Activated CD4-positive, alpha-beta T cell treated with anti-CD3 and anti-CD28 coated beads for 36 hours (primary cell): ENCODE measurements around the gene ACSF2. TPM values are rescaled to one million over a fixed set of nuclear protein-coding genes. Genes with fewer than 3 reads are reported as not detected.

ENCODE experiments used
- ATAC-seq: fragments of 200-7000 bp; cut with Tn5 transposase; one replicate; pipeline ENCODE4 v1.10.0; 2021; ENCODE audit warnings: mild to moderate bottlenecking, moderate library complexity
- CTCF ChIA-PET: fragments of 350-600 bp; sonication (Branson Sonifier 250); formaldehyde crosslinking; loops from one replicate; lab custom pipeline; 2021; ENCODE audit warnings: antibody characterized with exemption; lab: Charles Lee
- POLR2A ChIA-PET: fragments of 350-600 bp; sonication (Branson Sonifier 250); formaldehyde crosslinking; loops from one replicate; lab custom pipeline; 2021; ENCODE audit warnings: antibody characterized with exemption, inconsistent platforms; lab: Charles Lee
- DNase-seq: peaks from one replicate; pipeline ENCODE4 v3.0.0-alpha.2; 2020
- H3K27ac Mint-ChIP-seq: one replicate; pipeline ENCODE4 v1.8.0; 2021; ENCODE audit warnings: mixed read lengths
- H3K27me3 Mint-ChIP-seq: one replicate; pipeline ENCODE4 v1.8.0; 2021; ENCODE audit warnings: mixed read lengths
- H3K36me3 Mint-ChIP-seq: one replicate; pipeline ENCODE4 v1.8.0; 2021; ENCODE audit warnings: low read depth, mixed read lengths
- H3K4me1 Mint-ChIP-seq: one replicate; pipeline ENCODE4 v1.8.0; 2021; ENCODE audit warnings: mixed read lengths
- H3K4me3 Mint-ChIP-seq: one replicate; pipeline ENCODE4 v1.8.0; 2021; ENCODE audit warnings: mild to moderate bottlenecking, moderate library complexity, mixed read lengths
- H3K9me3 Mint-ChIP-seq: one replicate; pipeline ENCODE4 v1.8.0; 2021; ENCODE audit warnings: low read depth, mixed read lengths
- intact Hi-C, 2 experiments: fragments of 100-400 bp; cut with DNase I in 1 of 2; cut with micrococcal nuclease in 1 of 2; formaldehyde crosslinking; loops; one replicate each; pipeline versions ENCODE4 v1.14.2 to v1.15.1; 2022 to 2024; cut with DNase I, micrococcal nuclease
- total RNA-seq, 2 experiments: library from RNA; stranded (reverse); gene quantifications; one replicate each; pipeline ENCODE4 v1.2.3, GENCODE V29; 2021

Gene ACSF2
- total RNA-seq, 2 experiments from 2014 or later = 15.0 to 15.7 TPM

GRCh38 chr17:50440172-50440837 lies 14.3 kb downstream of the ACSF2 start:
- ATAC-seq = no peak
- H3K36me3 Mint-ChIP-seq = no peaks in the 10 kb centered on the region
- no peaks in the 10 kb centered on the region for H3K9me3 Mint-ChIP-seq
- DNase-seq = no peak
- no peak overlapping the region for H3K27ac Mint-ChIP-seq
- ChIA-PET CTCF (no interaction called here), POLR2A (no interaction called here)
- intact Hi-C loops = no loop called here
- no peak overlapping the region for H3K4me3 Mint-ChIP-seq
- H3K27me3 Mint-ChIP-seq = no peaks in the 10 kb centered on the region
- H3K4me1 Mint-ChIP-seq = no peaks in the 10 kb centered on the region

GRCh38 chr17:50440838-50441829 lies 15.1 kb downstream of the ACSF2 start:
- H3K4me1 Mint-ChIP-seq = no peaks in the 10 kb centered on the region
- ChIA-PET POLR2A (no interaction called here), CTCF (no interaction called here)
- H3K27ac Mint-ChIP-seq = no peak overlapping the region
- no peak for DNase-seq
- H3K27me3 Mint-ChIP-seq = no peaks in the 10 kb centered on the region
- no peak for ATAC-seq
- no peaks in the 10 kb centered on the region for H3K36me3 Mint-ChIP-seq
- no peak overlapping the region for H3K4me3 Mint-ChIP-seq
- no peaks in the 10 kb centered on the region for H3K9me3 Mint-ChIP-seq
- intact Hi-C loops = no loop called here

- ChIA-PET POLR2A (no interaction called here), CTCF (interaction anchor here (0.5 to 1.7 kb wide), 3 partner anchors 81 to 241 kb away, joined by 4 to 5 read pairs (median 4); no protein-coding TSS in a partner anchor)
- no peak overlapping the region for H3K27ac Mint-ChIP-seq
- no peaks in the 10 kb centered on the region for H3K36me3 Mint-ChIP-seq
- no peaks in the 10 kb centered on the region for H3K27me3 Mint-ChIP-seq
- intact Hi-C loops = no loop called here
- H3K4me3 Mint-ChIP-seq = no peak overlapping the region
- ATAC-seq = no peak
- H3K9me3 Mint-ChIP-seq = no peaks in the 10 kb centered on the region
- DNase-seq = no peak
- no peaks in the 10 kb centered on the region for H3K4me1 Mint-ChIP-seq
Observed at GRCh38 chr17:50443505-50443974, 17.5 kb downstream of the ACSF2 start.

- Mint-ChIP-seq H3K27me3 (no peaks in the 10 kb centered on the region), H3K27ac (no peak overlapping the region), H3K9me3 (no peaks in the 10 kb centered on the region), H3K4me1 (no peaks in the 10 kb centered on the region), H3K4me3 (no peak overlapping the region), H3K36me3 (no peaks in the 10 kb centered on the region)
- intact Hi-C loops = no loop called here
- ChIA-PET POLR2A (no interaction called here), CTCF (interaction anchor here (1.1 kb wide), 1 partner anchor 12 kb away, joined by 3 read pairs; no protein-coding TSS in a partner anchor)
- no peak for ATAC-seq
- no peak for DNase-seq
Observed at GRCh38 chr17:50444841-50445715, 19.1 kb downstream of the ACSF2 start.

GRCh38 chr17:50445730-50446325 lies 19.8 kb downstream of the ACSF2 start:
- H3K27me3 Mint-ChIP-seq = no peaks in the 10 kb centered on the region
- ATAC-seq = no peak
- no peaks in the 10 kb centered on the region for H3K4me1 Mint-ChIP-seq
- H3K4me3 Mint-ChIP-seq = no peak overlapping the region
- ChIA-PET POLR2A (interaction anchor here (0.6 kb wide), 1 partner anchor 46 kb away, joined by 3 read pairs; no protein-coding TSS in a partner anchor), CTCF (interaction anchor here (1.1 kb wide), 1 partner anchor 13 kb away, joined by 3 read pairs; no protein-coding TSS in a partner anchor)
- no peaks in the 10 kb centered on the region for H3K9me3 Mint-ChIP-seq
- no peak for DNase-seq
- intact Hi-C loops = no loop called here
- H3K36me3 Mint-ChIP-seq = no peaks in the 10 kb centered on the region
- no peak overlapping the region for H3K27ac Mint-ChIP-seq

- intact Hi-C loops = no loop called here
- no peaks in the 10 kb centered on the region for H3K36me3 Mint-ChIP-seq
- H3K27me3 Mint-ChIP-seq = no peaks in the 10 kb centered on the region
- no peaks in the 10 kb centered on the region for H3K9me3 Mint-ChIP-seq
- ChIA-PET POLR2A (interaction anchor here (0.6 kb wide), 1 partner anchor 113 kb away, joined by 3 read pairs; no protein-coding TSS in a partner anchor), CTCF (interaction anchor here (1.1 kb wide), 1 partner anchor 86 kb away, joined by 5 read pairs; no protein-coding TSS in a partner anchor)
- H3K4me3 Mint-ChIP-seq = no peak overlapping the region
- H3K27ac Mint-ChIP-seq = no peak overlapping the region
- no peak for DNase-seq
- no peaks in the 10 kb centered on the region for H3K4me1 Mint-ChIP-seq
- ATAC-seq = no peak
Observed at GRCh38 chr17:50447870-50448595, 22.0 kb downstream of the ACSF2 start.

- Mint-ChIP-seq H3K27ac (no peak overlapping the region), H3K4me3 (no peak overlapping the region), H3K9me3 (no peaks in the 10 kb centered on the region), H3K4me1 (no peaks in the 10 kb centered on the region), H3K36me3 (no peaks in the 10 kb centered on the region), H3K27me3 (no peaks in the 10 kb centered on the region)
- intact Hi-C loops = no loop called here
- ATAC-seq (no peak), DNase-seq (no peak)
- POLR2A ChIA-PET = interaction anchor here (0.6 kb wide), 1 partner anchor 114 kb away, joined by 3 read pairs; no protein-coding TSS in a partner anchor
- CTCF ChIA-PET = interaction anchor here (0.6 kb wide), 1 partner anchor 89 kb away, joined by 3 read pairs; no protein-coding TSS in a partner anchor
Observed at GRCh38 chr17:50448643-50449042, 22.6 kb downstream of the ACSF2 start.

GRCh38 chr17:50451943-50452629 lies 26.1 kb downstream of the ACSF2 start:
- no peak overlapping the region for H3K27ac Mint-ChIP-seq
- ChIA-PET CTCF (no interaction called here), POLR2A (interaction anchor here (0.6 kb wide), 1 partner anchor 374 kb away, joined by 4 read pairs; no protein-coding TSS in a partner anchor)
- no peaks in the 10 kb centered on the region for H3K27me3 Mint-ChIP-seq
- no peak for ATAC-seq
- H3K4me3 Mint-ChIP-seq = no peak overlapping the region
- no peaks in the 10 kb centered on the region for H3K9me3 Mint-ChIP-seq
- DNase-seq = no peak
- no peaks in the 10 kb centered on the region for H3K4me1 Mint-ChIP-seq
- no peaks in the 10 kb centered on the region for H3K36me3 Mint-ChIP-seq
- intact Hi-C loops = no loop called here

GRCh38 chr17:50452630-50453300 lies 26.7 kb downstream of the ACSF2 start:
- ATAC-seq = no peak
- POLR2A ChIA-PET = no interaction called here
- no peaks in the 10 kb centered on the region for H3K4me1 Mint-ChIP-seq
- intact Hi-C loops = no loop called here
- H3K9me3 Mint-ChIP-seq = no peaks in the 10 kb centered on the region
- H3K27me3 Mint-ChIP-seq = no peaks in the 10 kb centered on the region
- no peak for DNase-seq
- CTCF ChIA-PET = interaction anchor here (1.0 kb wide), 1 partner anchor 90 kb away, joined by 3 read pairs; no protein-coding TSS in a partner anchor
- H3K36me3 Mint-ChIP-seq = no peaks in the 10 kb centered on the region
- no peak overlapping the region for H3K4me3 Mint-ChIP-seq
- H3K27ac Mint-ChIP-seq = no peak overlapping the region
